Stimulated activated CD8-positive, alpha-beta memory T cell treated with anti-CD3 and anti-CD28 coated beads, Interleukin-12 subunit alpha, Interleukin-12 subunit beta, amount 100 ng/mL, for 4 hours (primary cell): Measurements from ENCODE around the gene NR1H3.
A peak's percentile ranks its signal among the peaks of the same experiment; 100 is the strongest.

Experiments used
- DNase-seq: peaks from one replicate; pipeline ENCODE4 v3.0.0-alpha.2; 2020; ENCODE audit warnings: low read depth

Gene NR1H3

GRCh38 chr11:47269829-47270305, 12.1 kb downstream of the NR1H3 start, which contains the start of gene MADD:
TSS of gene MADD (plus strand) at chr11:47270133.
- DNase-seq = peak; percentile 89

GRCh38 chr11:47270331-47271271, 12.8 kb downstream of the NR1H3 start:
- DNase-seq = no peak

- no peak for DNase-seq
Measured at GRCh38 chr11:47271328-47271727, 13.5 kb downstream of the NR1H3 start.

GRCh38 chr11:47271961-47272661, 14.3 kb downstream of the NR1H3 start:
- no peak for DNase-seq

- DNase-seq = no peak
Measured at GRCh38 chr11:47272706-47273105, 14.9 kb downstream of the NR1H3 start.

GRCh38 chr11:47274495-47275235, 16.9 kb downstream of the NR1H3 start:
- DNase-seq = no peak

- no peak for DNase-seq
Measured at GRCh38 chr11:47276923-47277322, 19.1 kb downstream of the NR1H3 start.

- DNase-seq = no peak
Measured at GRCh38 chr11:47278058-47278457, 20.3 kb downstream of the NR1H3 start.

- DNase-seq = no peak
Measured at GRCh38 chr11:47278769-47279168, 21.0 kb downstream of the NR1H3 start.

GRCh38 chr11:47280099-47280498, 22.3 kb downstream of the NR1H3 start:
- no peak for DNase-seq

- no peak for DNase-seq
Measured at GRCh38 chr11:47280860-47281259, 23.1 kb downstream of the NR1H3 start.

- no peak for DNase-seq
Measured at GRCh38 chr11:47282462-47282861, 24.7 kb downstream of the NR1H3 start.

GRCh38 chr11:47284151-47284550, 26.4 kb downstream of the NR1H3 start:
- no peak for DNase-seq

- no peak for DNase-seq
Measured at GRCh38 chr11:47285969-47286770, 28.4 kb downstream of the NR1H3 start.

- DNase-seq = no peak
Measured at GRCh38 chr11:47288066-47288465, 30.3 kb downstream of the NR1H3 start.

- DNase-seq = no peak
Measured at GRCh38 chr11:47289856-47290255, 32.1 kb downstream of the NR1H3 start.

- no peak for DNase-seq
Measured at GRCh38 chr11:47295385-47295784, 37.6 kb downstream of the NR1H3 start.

GRCh38 chr11:47296045-47296444, 38.2 kb downstream of the NR1H3 start:
- no peak for DNase-seq

- no peak for DNase-seq
Measured at GRCh38 chr11:47299078-47299477, 41.3 kb downstream of the NR1H3 start.

- no peak for DNase-seq
Measured at GRCh38 chr11:47302853-47303252, 45.1 kb downstream of the NR1H3 start.

GRCh38 chr11:47305734-47306483, 48.1 kb downstream of the NR1H3 start:
- DNase-seq = no peak
